HG02763 (cell line): ENCODE measurements around the gene CYP4F22.
"Not testable (repeated sequence)": the region's sequence is repeated elsewhere in the genome, so short reads cannot be mapped to it uniquely, and the experiment has no call there.

Experiments used
- ATAC-seq: cut with Tn5 transposase; IDR thresholded peaks from one replicate; pipeline ENCODE4 v1.9.1; 2021; ENCODE audit warnings: mild to moderate bottlenecking, moderate library complexity; ENCODE audit not compliant: unreplicated experiment

CYP4F22 gene

DNA sequence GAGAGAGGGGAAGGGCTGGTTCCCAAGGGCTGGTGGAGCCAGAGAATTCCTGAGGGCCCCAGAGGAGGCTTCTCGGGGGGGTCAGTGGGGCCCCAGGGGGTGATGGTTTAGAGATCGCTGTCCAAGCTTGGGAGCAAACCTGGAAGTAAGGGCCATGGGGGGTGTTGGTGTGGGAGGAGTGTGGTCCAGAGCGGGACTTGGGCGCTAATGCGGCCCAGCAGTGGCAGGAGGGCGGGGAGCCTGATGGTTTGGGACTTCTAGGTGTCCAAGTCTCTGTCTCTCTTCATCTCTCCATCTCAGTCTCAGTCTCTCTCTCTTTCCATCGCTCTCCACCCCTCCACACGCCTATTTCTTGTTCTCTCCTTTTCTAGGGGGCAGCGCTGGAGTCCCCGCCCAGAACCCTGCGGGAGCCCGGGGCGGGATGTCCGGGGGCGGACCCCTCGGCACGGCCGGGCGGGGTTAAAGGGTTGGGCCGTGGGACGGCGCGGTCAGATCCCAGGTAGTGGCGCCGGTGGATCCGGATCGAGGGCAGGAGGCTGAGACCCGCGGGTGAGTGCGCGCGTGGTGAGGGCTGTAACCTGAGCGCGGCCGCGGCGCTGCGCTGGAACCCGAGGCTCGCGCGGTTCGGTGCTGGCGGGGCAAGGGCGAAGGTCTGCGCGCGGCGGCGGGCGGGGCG lies at the start of gene CYP4F22:
Gene CYP4F22 (plus strand): TSS at position 491 of the 676 bp plus-strand sequence. CDS start 16,812 bp downstream, outside the sequence.
- ATAC-seq = no peak

DNA sequence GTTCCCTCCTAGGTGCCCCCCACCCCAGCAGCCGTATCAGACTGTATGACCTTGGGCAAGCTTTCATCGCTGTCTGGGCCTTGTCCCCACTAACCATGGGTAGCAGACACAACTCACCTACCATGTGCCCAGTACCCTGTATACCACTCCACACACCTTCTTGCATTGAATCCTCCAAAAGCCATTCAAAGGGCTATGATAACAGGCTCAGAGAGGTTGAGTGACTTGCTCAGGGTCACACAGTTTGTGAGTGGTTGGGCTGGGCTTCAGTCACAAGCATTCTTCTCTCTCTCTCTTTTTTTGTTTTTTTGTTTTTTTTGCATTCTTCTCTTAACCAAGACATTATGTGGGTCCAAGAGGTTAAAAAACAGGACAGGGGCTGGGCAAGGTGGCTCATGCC lies 46.6 kb upstream of the CYP4F22 start:
- ATAC-seq = no peak

DNA sequence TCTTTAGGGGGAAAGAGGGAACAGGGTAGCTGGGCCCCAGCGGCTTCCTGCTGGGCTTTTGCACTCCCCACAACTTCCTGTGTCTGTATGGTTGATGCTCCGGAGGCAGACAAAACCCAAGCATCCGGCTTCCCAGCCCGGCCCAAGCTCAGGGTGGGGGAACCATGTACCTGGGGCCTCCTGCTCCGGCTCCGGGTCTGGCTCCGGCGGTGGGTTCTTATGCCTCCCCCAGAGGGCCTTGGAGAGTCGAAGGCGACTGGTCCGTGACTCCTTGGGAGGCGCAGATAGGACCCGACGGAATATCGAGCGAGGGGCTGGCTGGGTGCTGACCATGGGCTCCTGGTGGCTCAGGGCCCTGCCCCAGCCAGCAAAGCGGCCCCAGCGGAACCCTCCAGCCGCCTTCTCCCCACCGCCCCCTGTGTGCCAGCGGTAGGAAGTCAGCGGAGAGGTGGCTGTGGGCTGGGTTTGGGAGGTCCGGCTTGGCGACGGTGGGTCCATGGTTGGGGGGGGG lies 44.4 kb upstream of the CYP4F22 start:
- peak; percentile 37 for ATAC-seq

DNA sequence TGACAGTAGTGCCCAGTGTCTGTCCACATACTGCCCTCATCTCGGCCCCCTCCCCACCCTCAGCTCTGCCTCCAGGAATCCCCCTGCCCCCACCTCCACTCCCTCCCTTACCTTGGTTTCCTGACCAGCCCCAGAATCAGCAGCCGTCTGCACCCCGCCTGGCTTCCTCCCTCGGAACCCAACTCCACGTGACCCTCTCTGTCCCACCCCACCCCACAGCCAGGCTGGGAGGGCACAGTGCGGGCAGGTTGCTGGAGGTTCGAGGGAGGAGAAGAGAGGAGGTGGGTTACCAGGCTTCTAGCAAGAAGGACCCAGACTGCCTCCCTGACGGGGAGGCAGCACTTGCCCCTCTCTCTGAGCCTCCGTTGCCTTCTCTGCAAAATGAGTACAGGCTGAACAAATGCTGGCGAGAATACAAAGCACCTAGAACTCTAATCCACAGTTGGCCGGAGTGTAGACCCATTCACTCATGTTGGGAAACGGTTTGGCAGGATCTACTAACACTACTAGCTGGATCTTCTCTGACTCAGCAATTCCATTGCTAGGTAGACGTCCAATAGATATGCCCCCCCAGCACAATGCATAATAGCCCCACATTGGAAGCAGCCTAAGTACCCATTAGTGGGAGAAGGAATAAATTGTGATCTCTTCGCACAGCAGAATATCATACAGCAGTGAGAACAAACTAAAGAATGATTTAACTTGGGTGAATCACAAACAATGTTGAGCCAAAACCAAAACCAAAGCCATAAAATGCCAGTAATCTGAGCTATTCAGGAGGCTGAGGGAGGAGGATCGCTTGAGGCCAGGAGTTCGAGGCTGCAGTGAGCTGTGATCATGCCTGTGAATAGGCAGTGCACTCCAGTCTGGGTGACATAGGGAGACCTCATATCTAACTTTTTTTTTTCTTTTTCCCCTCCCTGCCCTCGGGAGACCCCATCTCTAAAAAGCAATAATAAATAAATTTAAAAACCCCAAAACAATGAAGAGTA lies 43.6 kb upstream of the CYP4F22 start, which contains the start of gene RASAL3:
Gene RASAL3 (minus strand): TSS at position 151 of the 992 bp plus-strand sequence. CDS start 186 bp downstream, outside the sequence.
- ATAC-seq = peak; percentile 41

- ATAC-seq = no peak
These were observed 41.2 kb upstream of the CYP4F22 start for GRCh38 chr19:15466851-15467733.

GRCh38 chr19:15467734-15468214 lies 40.6 kb upstream of the CYP4F22 start:
- ATAC-seq = no peak

GRCh38 chr19:15468675-15469512 lies 39.4 kb upstream of the CYP4F22 start:
- no peak for ATAC-seq

GRCh38 chr19:15469513-15470297 lies 38.6 kb upstream of the CYP4F22 start:
- ATAC-seq = no peak

DNA sequence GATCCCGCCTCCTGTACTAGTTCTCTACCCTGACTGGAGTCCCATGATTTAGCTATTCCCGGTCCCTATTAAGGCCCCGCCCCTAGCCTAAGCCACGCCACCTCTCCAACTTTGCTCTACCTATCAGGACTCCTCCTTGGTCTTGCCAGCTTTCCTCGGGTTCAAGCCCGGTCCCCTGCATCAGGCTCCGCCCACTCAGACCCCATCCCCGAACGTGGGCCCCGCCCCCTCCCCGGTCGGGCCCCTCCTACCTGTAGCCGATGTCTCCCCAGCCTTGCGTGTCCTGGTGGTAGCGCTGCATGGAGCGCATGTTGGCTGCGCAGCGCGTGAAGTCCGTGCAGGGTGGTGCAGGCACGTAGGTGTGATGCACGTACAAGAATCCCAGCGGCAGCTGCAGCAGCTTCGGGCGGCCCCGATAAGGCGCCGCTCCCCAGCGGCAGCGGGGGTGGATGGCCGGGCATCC lies 36.7 kb upstream of the CYP4F22 start:
- no peak for ATAC-seq

DNA sequence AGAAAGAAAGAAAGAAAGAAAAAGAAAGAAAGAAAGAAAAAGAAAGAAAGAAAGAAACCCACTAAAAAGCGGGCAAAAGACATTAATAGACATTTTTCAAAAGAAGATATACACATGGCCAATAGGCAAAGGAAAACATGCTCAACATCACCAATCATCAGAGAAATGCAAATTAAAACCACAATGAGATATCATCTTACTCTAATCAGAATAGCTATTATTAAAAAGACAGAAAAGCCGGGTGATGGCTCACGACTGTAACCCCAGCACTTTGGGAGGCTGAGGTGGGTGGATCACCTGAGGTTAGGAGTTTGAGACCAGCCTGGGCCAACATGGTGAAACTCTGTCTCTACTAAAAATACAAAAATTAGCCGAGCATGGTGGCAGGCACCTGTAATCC lies 34.5 kb upstream of the CYP4F22 start:
- ATAC-seq = not testable (repeated sequence)

GRCh38 chr19:15475169-15475568 lies 33.2 kb upstream of the CYP4F22 start:
- ATAC-seq = no peak

GRCh38 chr19:15475611-15476010 lies 32.7 kb upstream of the CYP4F22 start:
- ATAC-seq = no peak

GRCh38 chr19:15476325-15476724 lies 32.0 kb upstream of the CYP4F22 start:
- no peak for ATAC-seq

DNA sequence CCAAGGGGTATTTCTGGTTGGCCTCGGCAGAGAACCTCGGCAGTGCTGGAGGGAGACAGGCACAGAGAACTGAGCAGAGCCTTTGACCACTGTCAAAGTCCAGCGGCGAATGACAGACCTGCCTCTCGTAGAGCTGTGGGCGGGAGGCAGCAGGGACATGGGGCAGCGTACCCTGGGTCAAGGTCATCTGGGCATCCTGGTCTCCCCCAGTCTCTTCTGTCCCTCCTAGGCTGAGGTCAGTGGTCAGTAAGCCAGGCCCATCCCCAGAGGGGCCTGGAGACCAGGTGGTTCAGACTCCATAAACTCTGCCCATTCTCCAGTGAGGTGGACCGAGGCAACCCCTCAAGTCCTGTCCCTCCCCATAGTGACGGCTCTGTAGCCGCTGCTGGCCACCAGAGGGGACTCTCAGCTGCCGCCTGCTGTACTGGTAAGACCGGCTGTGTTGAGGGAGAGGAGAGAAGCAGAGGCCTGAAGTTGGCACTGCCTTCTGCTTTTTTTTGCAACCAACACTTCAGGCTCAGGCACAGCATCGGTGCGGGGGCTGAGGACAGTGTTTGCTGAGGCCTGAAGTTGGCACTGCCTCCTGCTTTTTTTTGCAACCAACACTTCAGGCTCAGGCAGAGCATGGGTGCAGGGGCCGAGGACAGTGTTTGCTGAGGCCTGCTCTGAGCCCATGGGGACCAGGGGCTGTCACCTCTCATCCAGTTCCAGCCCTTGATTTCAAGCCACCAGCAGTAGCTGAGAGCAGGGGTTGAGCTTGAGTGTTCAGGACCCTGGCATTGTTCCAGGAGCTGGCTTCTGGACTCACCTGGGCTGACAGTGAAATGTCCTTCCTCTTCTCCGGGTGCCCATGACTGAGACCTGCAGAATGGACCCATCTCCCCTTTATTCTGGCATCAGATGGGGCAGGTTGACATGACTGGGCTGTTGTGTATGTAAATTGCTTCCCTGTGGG lies 28.7 kb upstream of the CYP4F22 start, which contains the start of gene PGLYRP2:
Gene PGLYRP2 (minus strand): TSS at position 111 of the 955 bp plus-strand sequence. CDS start 130 bp downstream, outside the sequence.
- no peak for ATAC-seq

DNA sequence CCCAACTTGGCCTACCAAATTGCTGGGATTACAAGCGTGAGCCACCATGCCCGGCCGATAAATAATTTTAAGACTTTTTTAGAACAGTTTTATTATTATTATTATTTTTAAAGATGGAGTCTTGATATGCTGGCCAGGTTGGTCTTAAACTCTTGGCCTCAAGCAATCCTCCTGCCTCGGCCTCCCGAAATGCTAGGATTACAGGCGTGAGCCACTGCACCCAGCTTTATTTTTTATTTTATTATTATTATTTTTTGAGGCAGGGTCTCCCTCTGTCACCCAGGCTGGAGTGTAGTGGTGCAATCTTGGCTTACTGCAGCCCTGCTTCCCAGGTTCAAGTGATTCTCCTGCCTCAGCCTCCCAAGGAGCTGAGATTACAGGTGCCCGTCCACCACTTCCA lies 27.3 kb upstream of the CYP4F22 start:
- not testable (repeated sequence) for ATAC-seq

- not testable (repeated sequence) for ATAC-seq
These were observed 22.6 kb upstream of the CYP4F22 start for GRCh38 chr19:15485768-15486167.

GRCh38 chr19:15487038-15487437 lies 21.3 kb upstream of the CYP4F22 start:
- ATAC-seq = no peak
